GM21390 (cell line): Measurements from ENCODE around the gene ADAMTSL1.
"Not testable (repeated sequence)": the region's sequence is repeated elsewhere in the genome, so short reads cannot be mapped to it uniquely, and the experiment has no call there.

Experiments used
- ATAC-seq: cut with Tn5 transposase; IDR thresholded peaks from one replicate; pipeline ENCODE4 v1.9.1; 2021; ENCODE audit not compliant: unreplicated experiment

The ADAMTSL1 gene

DNA sequence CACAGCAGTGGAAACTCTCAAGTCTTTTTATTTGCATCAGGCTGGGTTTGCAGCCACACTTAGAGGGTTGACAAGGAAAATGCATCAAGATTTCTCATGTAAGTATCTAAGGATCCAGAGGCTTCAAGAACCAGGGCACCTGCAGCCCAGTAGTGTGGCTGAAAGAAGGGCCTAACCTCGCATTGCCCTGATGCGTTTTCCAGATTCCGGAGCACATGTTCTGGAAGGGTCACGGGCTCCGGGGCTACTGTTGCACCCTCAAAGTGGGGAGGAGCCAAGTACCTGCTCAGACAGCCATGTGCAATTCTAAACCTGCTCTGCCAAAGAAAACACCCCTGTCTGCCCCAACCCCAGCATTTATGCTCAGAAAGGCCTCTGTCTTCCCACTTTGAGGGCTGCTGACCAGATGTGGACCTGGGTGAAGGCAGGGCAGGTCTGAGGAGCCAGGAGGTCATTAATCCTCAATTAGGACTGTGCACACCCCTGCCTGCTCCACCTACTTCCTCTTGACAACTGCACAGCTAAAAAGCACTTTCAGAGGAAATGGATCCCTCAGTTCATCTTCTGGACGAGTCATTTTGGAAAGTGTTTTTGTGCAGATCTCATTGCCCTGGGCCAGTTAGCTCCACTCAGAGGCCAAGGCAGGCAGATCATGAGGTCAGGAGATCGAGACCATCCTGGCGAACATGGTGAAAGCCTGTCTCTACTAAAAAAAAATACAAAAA lies 448.4 kb downstream of the ADAMTSL1 start:
- ATAC-seq, result no peak

DNA sequence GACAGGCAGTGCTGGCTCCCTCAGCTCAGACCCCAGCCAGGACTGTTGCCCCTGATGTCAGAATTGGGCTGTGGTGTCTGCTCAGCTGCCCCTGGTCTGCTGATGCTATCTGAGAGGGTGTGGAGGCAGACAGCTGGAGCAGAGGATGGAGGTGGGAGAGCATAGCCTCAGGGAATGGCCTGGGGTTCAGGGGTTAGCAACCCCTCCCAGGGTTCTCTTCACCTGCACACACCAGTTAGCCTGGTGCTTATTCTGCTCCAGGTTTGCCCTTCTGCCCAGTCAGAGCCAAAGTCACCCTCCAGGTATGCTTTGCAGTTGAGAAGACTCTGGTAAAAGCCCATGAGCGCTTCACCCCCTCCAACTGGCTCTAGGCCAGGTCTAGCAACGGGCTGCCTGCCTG lies 449.2 kb downstream of the ADAMTSL1 start:
- no peak for ATAC-seq

DNA sequence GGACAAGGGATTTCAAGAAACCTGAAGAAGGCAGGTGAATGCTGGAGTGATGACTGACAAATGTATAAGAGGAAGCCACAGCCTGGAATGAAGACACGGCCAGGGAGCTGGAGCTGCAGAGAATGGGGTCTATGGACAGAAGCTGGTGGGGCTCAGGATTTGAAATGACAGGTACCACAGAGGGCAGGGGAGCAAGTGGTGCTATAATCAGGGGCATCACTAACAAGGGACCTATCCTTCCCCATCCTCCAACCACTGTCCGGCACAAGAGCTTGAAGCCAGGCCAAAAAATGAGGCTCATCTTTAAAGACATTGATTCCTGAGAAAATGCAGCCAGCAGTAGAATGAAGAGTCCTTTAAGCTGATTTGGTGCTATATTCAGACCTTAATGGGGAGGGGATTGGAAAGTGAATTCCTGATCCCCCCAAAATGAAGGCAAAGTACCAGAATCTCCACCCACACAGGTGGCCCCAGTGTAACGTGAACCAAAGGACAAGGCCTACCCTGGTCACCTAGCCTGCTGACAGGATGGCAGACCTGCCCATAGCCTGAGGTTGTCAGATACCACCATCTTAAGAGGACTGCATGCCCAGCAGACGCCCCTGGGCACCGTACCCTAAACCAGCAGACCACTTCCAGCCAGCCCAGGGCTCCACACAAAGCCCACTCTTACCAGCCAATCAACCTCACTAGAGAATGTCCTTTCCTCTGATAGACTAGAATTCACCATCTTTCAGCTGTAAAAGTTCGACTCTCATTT lies 449.9 kb downstream of the ADAMTSL1 start:
- ATAC-seq, result no peak

DNA sequence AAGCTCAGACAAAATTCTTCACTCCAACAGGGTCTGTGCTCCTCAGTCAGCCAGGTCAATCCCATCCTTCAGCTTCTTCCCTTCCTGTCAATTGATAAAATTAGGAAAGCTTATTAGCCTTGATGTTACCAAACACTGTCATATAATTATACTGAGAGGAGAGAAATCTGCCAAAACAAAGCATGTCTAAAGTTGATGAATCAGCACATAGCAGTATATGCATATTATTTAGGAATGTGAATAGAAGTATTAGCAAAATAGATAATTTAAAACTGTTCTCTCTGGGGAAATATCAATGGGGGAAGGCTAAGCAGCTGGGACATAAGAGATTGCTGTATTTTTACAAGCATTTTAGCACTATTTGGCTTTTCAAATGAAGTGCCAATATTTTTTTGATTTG lies 451.9 kb downstream of the ADAMTSL1 start:
- no peak for ATAC-seq

DNA sequence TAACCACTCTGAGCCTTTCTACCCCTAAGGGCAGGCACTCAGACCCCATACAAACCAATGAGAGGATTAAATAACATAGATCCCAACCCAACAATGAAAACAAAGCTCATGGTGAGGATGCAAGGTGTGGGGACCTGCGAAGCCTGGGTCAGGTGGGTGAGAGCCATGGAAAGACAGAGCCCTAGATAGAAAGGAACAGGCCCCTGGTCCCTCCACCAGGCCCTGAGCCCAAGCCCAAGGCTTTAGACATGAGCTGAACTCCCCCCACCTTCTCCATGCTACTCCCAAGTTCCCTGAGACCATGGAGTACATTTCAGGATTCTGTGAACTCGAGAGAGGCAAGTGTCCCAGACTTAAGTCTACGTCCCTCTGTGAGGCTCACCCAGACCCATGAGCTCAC lies 452.6 kb downstream of the ADAMTSL1 start:
- no peak for ATAC-seq

DNA sequence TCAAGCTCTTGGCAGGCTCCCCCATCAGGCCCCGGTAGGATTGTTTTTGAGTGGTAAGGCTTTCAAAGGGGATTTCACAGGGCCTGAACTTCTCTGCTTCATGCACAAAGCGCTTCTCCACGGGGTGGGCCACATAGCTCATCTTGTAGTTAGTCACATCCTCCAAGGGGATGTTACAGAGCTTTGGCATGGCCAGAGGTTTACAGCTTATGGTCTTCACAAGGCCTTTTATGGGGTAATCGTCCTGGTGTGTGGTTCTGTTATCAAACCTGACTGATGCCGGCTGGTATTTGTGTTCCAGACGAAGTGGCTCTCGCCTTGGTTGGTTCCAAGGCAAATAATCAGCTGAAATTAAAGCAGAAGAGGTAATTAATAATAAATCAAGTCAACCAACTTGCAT lies 454.8 kb downstream of the ADAMTSL1 start:
- no peak for ATAC-seq

DNA sequence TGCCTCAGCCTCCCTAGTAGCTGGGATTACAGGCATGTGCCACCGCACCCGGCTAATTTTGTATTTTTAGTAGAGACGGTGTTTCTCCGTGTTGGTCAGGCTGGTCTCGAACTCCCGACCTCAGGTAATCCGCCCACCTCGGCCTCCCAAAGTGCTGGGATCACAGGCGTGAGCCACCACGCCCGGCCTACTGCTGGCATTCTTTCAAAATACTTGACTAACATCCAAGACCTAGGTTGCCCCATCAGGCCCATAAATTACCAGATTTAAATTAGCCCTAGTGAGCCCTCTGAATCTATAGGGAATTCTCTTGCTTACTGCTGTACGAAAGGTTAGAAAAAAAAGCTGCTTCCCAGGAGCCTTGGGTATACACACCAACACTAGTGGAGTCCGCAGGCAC lies 456.7 kb downstream of the ADAMTSL1 start:
- ATAC-seq, result not testable (repeated sequence)

DNA sequence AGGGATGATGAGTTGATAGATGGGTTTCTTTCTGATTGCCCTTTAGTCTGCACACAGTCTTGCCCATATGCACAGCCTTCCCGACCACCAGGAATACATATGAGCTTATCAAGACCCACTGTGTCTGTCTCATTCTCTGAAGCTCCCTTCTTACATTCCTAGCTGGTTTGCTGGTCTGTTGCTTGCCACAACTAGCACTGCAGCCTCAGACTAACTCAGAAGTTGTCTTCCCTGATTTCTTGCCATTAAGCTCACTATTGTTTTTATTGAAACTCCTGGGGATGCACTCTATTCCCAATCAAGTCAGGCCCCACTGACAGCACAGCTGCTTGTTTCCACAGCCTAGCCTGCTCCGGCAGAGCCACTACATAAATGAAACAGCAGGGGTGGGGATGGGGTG lies 461.6 kb downstream of the ADAMTSL1 start:
- no peak for ATAC-seq

DNA sequence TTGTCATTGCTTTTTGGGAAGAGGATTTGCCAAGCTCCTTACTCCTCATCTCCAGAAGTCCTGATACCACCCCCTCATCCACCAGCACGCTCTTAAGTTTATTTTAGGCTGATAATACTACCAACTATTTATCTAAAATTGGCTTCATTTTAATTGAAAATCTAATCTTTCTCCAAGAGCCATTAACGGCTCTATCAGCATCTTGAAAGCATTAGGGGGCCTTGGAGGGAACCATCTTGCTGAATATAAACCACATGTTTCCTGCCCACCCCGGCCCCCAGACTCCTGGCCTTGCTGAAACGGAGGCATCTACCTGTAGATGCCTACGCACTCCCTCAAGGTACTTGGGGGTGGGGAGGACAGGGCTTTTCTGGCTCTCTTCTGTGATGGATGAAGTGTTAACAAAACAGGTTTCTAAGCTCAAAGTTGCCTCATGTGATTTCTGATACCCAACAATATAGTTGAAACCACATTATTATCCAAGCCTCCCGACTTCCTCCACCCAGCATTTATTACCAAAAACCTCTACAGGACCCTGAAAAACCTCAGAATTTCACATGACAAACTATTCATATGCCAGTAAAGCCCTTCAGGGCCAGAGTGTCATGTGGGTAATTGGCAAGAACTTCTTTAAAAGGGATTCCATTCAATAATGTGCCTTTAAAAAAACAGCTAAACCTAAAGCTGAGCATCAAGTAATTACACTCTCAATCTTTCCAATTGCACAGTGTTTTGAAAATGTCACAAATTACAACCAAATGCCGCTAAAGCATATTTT lies 462.3 kb downstream of the ADAMTSL1 start:
- ATAC-seq, result no peak

DNA sequence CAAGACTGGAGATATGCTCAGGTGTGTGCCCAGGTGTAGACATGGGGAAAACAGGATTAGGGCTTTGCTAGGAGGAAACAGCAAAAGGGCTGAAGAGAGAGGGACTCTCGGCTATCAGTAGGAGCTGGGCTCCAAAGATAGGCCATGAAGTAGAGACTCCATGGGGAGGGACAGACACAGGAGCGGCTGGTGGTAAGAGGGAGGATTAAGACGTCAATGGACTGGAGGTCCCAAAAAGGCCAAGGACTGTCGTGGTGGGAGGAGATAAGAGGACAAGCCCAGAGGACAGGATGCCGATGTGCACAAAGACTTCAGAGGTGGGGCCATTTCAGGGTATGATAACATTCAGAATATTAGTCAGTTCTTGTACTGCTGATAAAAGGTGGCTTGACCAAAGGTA lies 466.0 kb downstream of the ADAMTSL1 start:
- no peak for ATAC-seq

DNA sequence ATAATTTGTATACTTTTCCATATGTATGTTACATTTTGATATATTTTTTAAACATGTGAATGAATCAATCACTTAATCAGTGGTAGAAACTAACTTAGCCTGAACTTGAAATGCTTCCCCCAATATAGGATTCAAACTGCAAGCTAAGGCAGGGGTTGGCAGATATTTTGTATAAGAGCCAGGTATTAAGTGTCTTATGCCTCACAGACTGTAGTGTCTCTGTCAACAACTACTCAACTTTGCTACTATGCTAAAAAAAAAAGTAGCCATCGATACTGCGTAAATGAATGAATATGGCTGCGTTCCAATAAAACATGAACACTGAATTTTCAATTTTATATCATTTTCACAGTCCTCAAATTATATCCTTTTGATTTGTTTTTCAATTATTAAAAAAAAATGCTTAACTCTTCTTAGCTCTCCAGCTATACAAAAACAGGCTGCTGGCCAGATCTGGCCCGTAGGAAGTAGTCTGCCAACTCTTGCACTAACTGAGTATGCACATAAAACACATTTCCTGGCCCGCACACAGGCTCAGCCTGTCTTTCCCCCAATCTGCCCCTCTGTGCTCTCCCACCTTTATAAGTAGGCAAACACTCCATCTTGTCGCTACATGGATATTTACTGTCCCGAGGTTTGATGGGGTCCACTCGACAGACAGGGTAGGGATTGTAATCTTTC lies 467.2 kb downstream of the ADAMTSL1 start:
- no peak for ATAC-seq

DNA sequence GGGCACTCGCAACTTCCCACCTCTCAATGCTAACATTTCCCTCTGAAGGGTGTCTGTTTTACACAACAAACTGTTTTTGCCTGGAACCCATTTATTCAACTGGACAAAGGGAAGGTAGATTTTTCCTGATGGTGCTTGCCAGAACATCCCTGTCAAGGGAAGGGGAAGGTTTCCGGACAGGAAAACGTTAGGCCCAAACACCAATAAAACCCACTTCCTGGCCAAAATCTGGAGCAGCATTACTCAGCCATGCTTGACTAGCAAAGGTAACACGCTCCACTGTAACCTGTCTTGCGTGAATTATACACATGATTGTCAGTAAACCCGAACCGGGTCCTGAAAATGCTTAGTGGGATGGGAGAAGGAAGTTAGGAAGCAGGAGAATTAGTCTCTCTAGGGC lies 468.8 kb downstream of the ADAMTSL1 start:
- ATAC-seq, result no peak

DNA sequence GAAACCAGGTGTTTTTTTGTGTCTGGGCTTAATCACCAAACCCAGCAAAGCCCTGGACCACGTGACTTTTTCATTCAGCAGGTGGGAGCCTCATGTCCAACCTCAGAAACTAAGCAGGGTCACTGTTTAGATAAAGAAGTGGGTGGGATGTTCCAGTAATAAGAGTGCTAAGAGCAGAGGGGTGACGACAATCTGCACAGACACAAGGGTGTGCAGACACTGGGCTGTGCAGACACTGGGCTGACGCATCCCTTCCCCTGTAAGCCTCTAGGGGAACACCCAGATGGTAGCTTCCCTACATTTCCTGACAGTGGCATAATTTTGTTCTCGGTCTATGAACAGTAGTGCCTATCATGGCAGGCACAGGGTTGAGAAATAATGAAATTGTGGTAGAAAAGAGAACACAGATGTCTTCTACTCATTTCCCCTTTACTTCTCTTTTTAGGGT lies 474.0 kb downstream of the ADAMTSL1 start:
- ATAC-seq, result no peak

DNA sequence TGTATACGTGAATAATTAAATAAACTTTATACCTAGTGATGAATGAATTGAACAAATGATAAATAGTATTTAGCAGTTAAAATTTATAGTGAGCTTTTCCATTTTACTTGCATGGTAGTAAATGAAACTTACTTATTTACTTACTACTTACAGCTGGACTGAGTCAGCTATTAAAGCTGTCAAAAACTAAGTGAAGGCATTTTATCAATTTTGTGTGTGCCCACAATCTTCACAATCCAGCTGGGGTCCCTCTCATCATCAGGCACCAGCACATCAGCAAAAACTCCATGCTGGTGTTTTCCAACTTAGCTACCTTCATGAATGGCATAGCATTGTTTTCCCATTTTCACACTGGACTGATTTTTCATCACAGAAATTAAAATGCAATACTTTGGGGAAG lies 478.0 kb downstream of the ADAMTSL1 start:
- no peak for ATAC-seq

DNA sequence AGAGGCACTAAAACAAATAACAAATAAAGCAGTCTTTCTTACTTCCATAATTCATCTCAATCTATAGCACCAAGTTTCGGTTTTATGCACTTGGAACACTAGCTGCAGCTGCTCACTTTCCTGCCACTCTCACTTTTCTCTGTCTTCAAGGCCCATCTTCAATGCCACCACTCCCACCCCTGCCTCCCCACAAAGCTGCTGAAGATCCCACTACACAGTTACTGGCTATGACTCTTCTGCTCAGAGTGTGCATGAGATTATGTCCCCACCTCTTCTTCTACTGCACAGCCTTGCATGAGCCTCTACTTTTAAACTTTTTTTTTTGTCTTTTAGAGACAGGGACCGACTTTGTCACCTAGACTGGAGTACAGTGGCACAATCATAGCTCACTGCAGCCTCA lies 481.7 kb downstream of the ADAMTSL1 start:
- ATAC-seq, result no peak
